ENCODE measurements around the gene ARFGAP1. TPM values are rescaled to one million over a fixed set of nuclear protein-coding genes. Genes with fewer than 3 reads are reported as not detected.

ARFGAP1 gene
- total and polyA plus RNA-seq, 2 of the 8 experiments (the other 6 are each of a cell fraction or from before 2014, with no cell fraction given), result 93.7 to 100 TPM

DNA sequence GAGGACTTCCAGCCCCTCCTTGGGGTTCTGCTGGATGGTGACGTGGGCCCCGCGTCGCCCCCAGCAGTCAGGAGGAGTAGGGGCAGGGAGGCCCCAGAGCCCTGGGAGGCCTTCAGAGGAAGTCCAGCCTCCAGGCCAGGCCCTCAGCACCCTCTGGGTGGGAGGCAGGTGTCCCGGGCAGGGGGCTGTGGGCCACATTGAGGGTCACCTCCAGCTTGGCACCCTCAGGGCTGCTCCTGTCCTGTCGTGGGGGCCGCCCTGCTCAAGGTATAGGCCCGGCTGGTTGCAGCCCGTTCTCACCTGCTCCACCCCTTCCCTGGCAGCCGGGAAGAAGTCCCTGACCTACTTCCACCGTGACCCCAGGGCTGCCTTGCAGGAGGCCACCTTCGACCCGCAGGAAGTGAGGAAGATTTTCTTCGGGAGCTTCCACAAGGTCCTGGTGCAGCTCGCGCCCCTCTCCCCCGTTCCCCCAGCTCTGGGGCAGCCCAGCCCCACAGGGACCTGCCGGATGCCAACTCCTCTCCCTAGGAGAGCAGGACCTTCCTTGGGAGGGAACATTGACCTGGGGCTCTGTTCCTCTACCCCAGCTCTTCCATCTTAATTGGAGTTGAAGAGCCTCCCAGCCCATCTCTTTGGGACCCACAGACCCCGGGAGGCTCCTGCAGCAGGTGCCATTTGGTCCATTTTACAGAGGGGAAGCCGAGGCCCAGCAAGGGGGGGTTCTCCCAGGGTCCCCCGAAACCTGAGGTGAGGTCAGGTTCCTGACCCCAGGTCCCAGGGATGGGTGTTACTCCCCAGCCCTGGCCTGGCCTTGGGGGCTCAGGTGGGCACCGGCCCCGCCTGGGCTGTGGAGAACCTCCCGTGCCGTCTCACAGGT lies 46.8 kb downstream of the ARFGAP1 start (continued):
- TF ChIP-seq CTCF (IDR thresholded peaks at IDR 0.05; ENCODE audit: control extremely low read depth in 1 of 3, insufficient read depth in 1 of 3, low read depth in 1 of 3, low read length in 3 of 3) (no peak), YY1 (IDR thresholded peaks at IDR 0.05; ENCODE audit: low read depth, low read length) (no peak), NRF1 (IDR thresholded peaks at IDR 0.05; ENCODE audit: low read depth, low read length) (no peak), POU5F1 (IDR thresholded peaks at IDR 0.05; ENCODE audit: low read depth, low read length) (no peak)
